T-cell (primary cell): Measurements from ENCODE around the gene SCAPER. TPM values are rescaled to one million over a fixed set of nuclear protein-coding genes. Genes with fewer than 3 reads are reported as not detected.
A peak's percentile ranks its signal among the peaks of the same experiment; 100 is the strongest.

ENCODE experiments used
- ATAC-seq, 4 experiments: fragments of 200-7000 bp in 3 of 4; fragments of 150-1000 bp in 1 of 4; cut with Tn5 transposase; replicated peaks in 1 of 4; 1 replicate in 3 of 4; 2 replicates in 1 of 4; pipeline ENCODE4 v1.10.0; 2021; ENCODE audit warnings: moderate library complexity in 3 of 4, mild to moderate bottlenecking in 2 of 4, moderate number of reproducible peaks in 1 of 4
- CTCF ChIA-PET, 2 donors: fragments of 300-600 bp; sonication (Branson Sonifier 250); formaldehyde crosslinking; loops; one replicate each; lab custom pipeline; 2022; ENCODE audit warnings: antibody characterized with exemption in 2 of 2; lab: Charles Lee
- POLR2A ChIA-PET, 2 donors: fragments of 300-600 bp; sonication (Branson Sonifier 250); formaldehyde crosslinking; loops; one replicate each; lab custom pipeline; 2022; ENCODE audit warnings: antibody characterized with exemption in 2 of 2; lab: Charles Lee
- DNase-seq, 35 experiments: peaks; one replicate each; pipeline versions ENCODE4 v3.0.0 to v3.0.0-alpha.2; 2013 to 2023
- H3K27ac ChIP-seq: one replicate; pipeline ENCODE4 v1.5.1; 2013; ENCODE audit warnings: low read length
- H3K27me3 ChIP-seq, 2 experiments: replicated peaks in 1 of 2; 1 replicate in 1 of 2; 2 replicates in 1 of 2; pipeline versions ENCODE4 v1.6.1 to v1.7.0; 2013; ENCODE audit warnings: low read length in 1 of 2, mixed read lengths in 1 of 2; ENCODE audit not compliant: control insufficient read depth in 2 of 2, insufficient read depth in 2 of 2; ENCODE audit errors: extremely low read depth in 1 of 2
- H3K36me3 ChIP-seq, 2 donors: 1 replicate in 1 of 2; 2 replicates in 1 of 2; pipeline versions ENCODE4 v1.6.1 to v1.7.0; 2013; ENCODE audit warnings: low read length in 1 of 2; ENCODE audit not compliant: control insufficient read depth in 2 of 2, insufficient read depth in 1 of 2; ENCODE audit errors: extremely low read depth in 1 of 2
- H3K4me1 ChIP-seq, 2 experiments: 1 replicate in 1 of 2; 2 replicates in 1 of 2; pipeline versions ENCODE4 v1.6.1 to v1.7.0; 2013; ENCODE audit warnings: low read length in 2 of 2, mixed read lengths in 1 of 2; ENCODE audit not compliant: insufficient read depth in 2 of 2, control insufficient read depth in 1 of 2; ENCODE audit errors: extremely low read depth in 1 of 2
- H3K4me3 ChIP-seq, 2 donors: 1 replicate in 1 of 2; 2 replicates in 1 of 2; pipeline versions ENCODE4 v1.5.1 to v1.7.0; 2013; ENCODE audit warnings: mild to moderate bottlenecking in 2 of 2, low read length in 1 of 2, moderate library complexity in 1 of 2; ENCODE audit not compliant: control insufficient read depth in 1 of 2; ENCODE audit errors: extremely low read depth in 1 of 2
- H3K9me3 ChIP-seq: 2 replicates; pipeline ENCODE4 v1.7.0; 2013
- H3K27ac Mint-ChIP-seq, 2 donors: one replicate each; pipeline ENCODE4 v1.8.0; 2020 to 2021; ENCODE audit warnings: mild to moderate bottlenecking in 2 of 2, mixed read lengths in 2 of 2
- H3K27me3 Mint-ChIP-seq, 2 donors: one replicate each; pipeline ENCODE4 v1.8.0; 2021 to 2022; ENCODE audit warnings: mixed read lengths in 2 of 2
- H3K36me3 Mint-ChIP-seq: one replicate; pipeline ENCODE4 v1.8.0; 2021; ENCODE audit warnings: mixed read lengths
- H3K4me1 Mint-ChIP-seq, 3 donors: one replicate each; pipeline ENCODE4 v1.8.0; 2020 to 2022; ENCODE audit warnings: mixed read lengths in 3 of 3, mild to moderate bottlenecking in 1 of 3
- H3K4me3 Mint-ChIP-seq, 3 donors: one replicate each; pipeline ENCODE4 v1.8.0; 2020 to 2022; ENCODE audit warnings: mild to moderate bottlenecking in 3 of 3, mixed read lengths in 3 of 3, moderate library complexity in 3 of 3
- H3K9me3 Mint-ChIP-seq, 3 donors: one replicate each; pipeline ENCODE4 v1.8.0; 2020 to 2022; ENCODE audit warnings: mixed read lengths in 3 of 3
- whole genome bisulfite sequencing: methylation state at CpG from one replicate; pipeline ENCODE4 v1.1.5; 2013; ENCODE audit warnings: missing lambda C conversion rate; ENCODE audit not compliant: insufficient coverage; 5-methylcytosine and 5-hydroxymethylcytosine counted together
- total RNA-seq, 35 experiments: library from RNA in 6 of 35; stranded (reverse) in 6 of 35; fragments of 120-200 nt in 1 of 35; gene quantifications; one replicate each; pipeline versions ENCODE4 v1.2.1 to v1.2.4 and lab custom pipeline; 2013 to 2026

Gene SCAPER
- total RNA-seq (10 to 100 TPM; 32.5 to 59.4 (median 44.1) TPM), total RNA-seq (lab: John Stamatoyannopoulos, UW) (17.1 to 58.0 (median 38.7) reads per million in 29 experiments)
- total RNA-seq (2013), result 28.9 TPM

DNA sequence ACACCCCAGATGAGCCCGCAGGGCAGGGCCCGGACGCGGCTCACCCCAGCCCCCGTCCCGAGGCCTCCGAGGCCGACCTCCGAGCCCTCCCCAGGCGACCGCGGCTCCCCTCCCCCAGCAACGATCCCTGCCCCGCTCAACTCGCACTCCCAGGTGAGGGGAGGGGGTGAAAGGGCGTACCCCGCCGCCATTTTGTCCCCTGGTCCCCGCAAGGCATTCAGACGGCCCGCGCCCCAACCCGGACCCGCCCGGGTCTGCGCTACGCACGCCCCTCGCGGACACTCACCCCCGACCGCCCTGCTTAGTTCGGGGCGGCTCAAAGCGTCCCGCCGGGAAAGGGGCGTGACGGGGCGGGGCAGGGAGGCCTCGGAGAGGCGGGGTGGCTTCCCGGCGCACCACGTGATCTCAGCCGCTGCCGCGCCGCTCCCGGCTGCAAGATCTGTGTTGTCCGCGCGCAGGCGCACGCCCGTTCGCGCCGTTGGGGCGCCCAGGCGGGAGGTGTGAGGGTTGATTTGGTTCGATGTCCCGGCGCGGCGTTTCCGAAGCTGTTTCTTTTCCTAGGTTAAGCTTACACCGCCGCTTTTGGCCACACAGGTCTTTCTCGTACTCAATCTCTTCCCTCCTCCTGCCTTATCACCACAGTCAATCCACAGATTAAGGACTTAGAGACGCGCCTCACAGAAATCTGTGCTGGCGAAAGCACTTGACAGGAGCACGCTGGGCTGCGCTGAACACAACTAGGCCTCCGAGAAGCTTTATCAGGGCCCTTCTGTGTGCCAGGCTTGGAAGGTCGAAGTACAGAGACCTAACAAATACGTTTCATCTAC lies at the start of gene SCAPER:
Gene SCAPER (minus strand): TSS at position 328 of the 827 bp plus-strand sequence. CDS start 21,523 bp downstream, outside the sequence.
- Mint-ChIP-seq H3K27ac (peak within 1 kb of the TSS; percentile 88 to 96), H3K4me1 (peaks cover 33 to 41% (median 37%) of the 10 kb centered on the region in 3 donors), H3K27me3 (no peaks in the 10 kb centered on the region), H3K9me3 (no peaks in the 10 kb centered on the region), H3K36me3 (peaks cover 4% of the 10 kb centered on the region), H3K4me3 (peak within 1 kb of the TSS; percentile 90 to 93 (median 91))
- Histone ChIP-seq H3K4me3 (peak within 1 kb of the TSS; percentile 93 to 94), H3K4me1 (peaks cover 15 to 18% of the 10 kb centered on the region in 2 experiments), H3K27me3 (no peaks in the 10 kb centered on the region), H3K36me3 (no peaks in the 10 kb centered on the region), H3K27ac (peak within 1 kb of the TSS; percentile 77), H3K9me3 (no peaks in the 10 kb centered on the region)
- ATAC-seq (peak; percentile 92 to 94 (median 92)), DNase-seq (peak; percentile 81 to 93 (median 87))
- ChIA-PET CTCF (interaction anchor here in 1 of 2 donors (1.4 kb wide), 1 partner anchor 30 kb away, joined by 3 read pairs; no protein-coding TSS in a partner anchor), POLR2A (no interaction called here)
- WGBS, result 1% methylated on average over 52 of the region's 78 CpGs

- Mint-ChIP-seq H3K4me1 (peaks cover 0 to 12% (median 12%) of the 10 kb centered on the region in 3 donors), H3K4me3 (no peak overlapping the region), H3K9me3 (no peaks in the 10 kb centered on the region), H3K27ac (no peak overlapping the region), H3K27me3 (no peaks in the 10 kb centered on the region), H3K36me3 (peaks cover 7% of the 10 kb centered on the region)
- DNase-seq (no peak), ATAC-seq (no peak)
- H3K27me3 ChIP-seq, result peaks cover 0 to 3% of the 10 kb centered on the region in 2 experiments
- H3K4me3 ChIP-seq, result no peak overlapping the region
- H3K27ac ChIP-seq, result no peak overlapping the region
- peaks cover 0 to 7% of the 10 kb centered on the region in 2 donors for H3K36me3 ChIP-seq
- ChIA-PET POLR2A (no interaction called here), CTCF (interaction anchor here in 1 of 2 donors (0.6 to 0.7 kb wide), 4 partner anchors 41 to 1855 kb away, joined by 3 read pairs; no protein-coding TSS in a partner anchor)
- H3K4me1 ChIP-seq, result no peaks in the 10 kb centered on the region
- WGBS, result 100% methylated on average over 1 of the region's 2 CpGs
- H3K9me3 ChIP-seq, result no peaks in the 10 kb centered on the region
Observed at GRCh38 chr15:76954744-76955143, 49.6 kb upstream of the SCAPER start.

- Mint-ChIP-seq H3K27ac (no peak overlapping the region), H3K4me1 (peaks cover 0 to 12% (median 12%) of the 10 kb centered on the region in 3 donors), H3K27me3 (no peaks in the 10 kb centered on the region), H3K9me3 (no peaks in the 10 kb centered on the region), H3K36me3 (peaks cover 8% of the 10 kb centered on the region), H3K4me3 (no peak overlapping the region)
- H3K27ac ChIP-seq, result no peak overlapping the region
- no peak for ATAC-seq
- no CpG with 5 or more reads among the region's 3 CpGs for WGBS
- H3K4me1 ChIP-seq, result no peaks in the 10 kb centered on the region
- no peak overlapping the region for H3K4me3 ChIP-seq
- ChIA-PET POLR2A (interaction anchor here (0.6 to 0.7 kb wide), 2 partner anchors 555 to 701 kb away, joined by 4 to 5 read pairs; no protein-coding TSS in a partner anchor), CTCF (no interaction called here)
- H3K36me3 ChIP-seq, result peaks cover 0 to 8% of the 10 kb centered on the region in 2 donors
- no peaks in the 10 kb centered on the region for H3K9me3 ChIP-seq
- DNase-seq, result no peak
- H3K27me3 ChIP-seq, result no peaks in the 10 kb centered on the region
Observed at GRCh38 chr15:76953913-76954312, 48.8 kb upstream of the SCAPER start.

- CTCF ChIA-PET, result interaction anchor here in 1 of 2 donors (1.4 kb wide), 1 partner anchor 10 kb away, joined by 4 read pairs; no protein-coding TSS in a partner anchor
- peaks cover 6 to 20% (median 12%) of the 10 kb centered on the region in 3 donors for H3K4me1 Mint-ChIP-seq
- Histone ChIP-seq H3K27me3 (no peaks in the 10 kb centered on the region), H3K4me1 (no peaks in the 10 kb centered on the region), H3K27ac (no peak overlapping the region), H3K36me3 (peaks cover 0 to 24% of the 10 kb centered on the region in 2 donors), H3K9me3 (no peaks in the 10 kb centered on the region), H3K4me3 (no peak overlapping the region)
- no peaks in the 10 kb centered on the region for H3K27me3 Mint-ChIP-seq
- ATAC-seq (peak in 1 of 4 experiments; percentile 57), DNase-seq (no peak)
- no peak overlapping the region for H3K4me3 Mint-ChIP-seq
- peak overlapping the region; percentile 65 to 75 for H3K27ac Mint-ChIP-seq
- POLR2A ChIA-PET, result no interaction called here
- no peaks in the 10 kb centered on the region for H3K9me3 Mint-ChIP-seq
- H3K36me3 Mint-ChIP-seq, result peaks cover 26% of the 10 kb centered on the region
- no CpG with 5 or more reads among the region's 1 CpG for WGBS
Observed at GRCh38 chr15:76951220-76951619, 46.1 kb upstream of the SCAPER start.

DNA sequence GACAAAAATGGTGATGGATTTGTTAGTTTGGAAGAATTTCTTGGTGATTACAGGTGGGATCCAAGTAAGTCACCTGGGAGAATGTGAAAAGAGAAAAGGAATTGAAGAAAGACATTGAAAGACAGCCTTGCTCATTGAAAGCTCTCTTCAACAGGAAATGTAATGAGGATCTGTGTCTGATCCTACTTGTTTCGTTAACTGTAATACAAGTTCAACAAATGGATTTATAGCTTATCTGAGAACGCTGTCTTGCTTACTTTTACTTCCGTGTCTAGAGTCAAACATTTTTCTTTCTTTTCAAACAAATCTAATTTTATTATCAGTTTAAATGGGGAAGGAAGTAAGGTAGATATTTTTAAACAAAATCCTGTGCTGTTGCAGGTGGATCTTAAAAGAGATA lies 42.3 kb upstream of the SCAPER start:
- ChIA-PET POLR2A (interaction anchor here in 1 of 2 donors (0.6 kb wide), 1 partner anchor 52 kb away, joined by 3 read pairs; no protein-coding TSS in a partner anchor), CTCF (interaction anchor here in 1 of 2 donors (0.7 kb wide), 1 partner anchor 1007 kb away, joined by 3 read pairs; no protein-coding TSS in a partner anchor)
- H3K36me3 Mint-ChIP-seq, result peaks cover 50% of the 10 kb centered on the region
- no peaks in the 10 kb centered on the region for H3K27me3 Mint-ChIP-seq
- no peaks in the 10 kb centered on the region for H3K9me3 ChIP-seq
- H3K27ac ChIP-seq, result no peak overlapping the region
- H3K4me1 ChIP-seq, result no peaks in the 10 kb centered on the region
- no peak overlapping the region for H3K4me3 Mint-ChIP-seq
- no peaks in the 10 kb centered on the region for H3K9me3 Mint-ChIP-seq
- H3K36me3 ChIP-seq, result peaks cover 0 to 42% of the 10 kb centered on the region in 2 donors
- no peaks in the 10 kb centered on the region for H3K27me3 ChIP-seq
- WGBS, result no CpG with 5 or more reads among the region's 3 CpGs
- ATAC-seq, result no peak
- H3K4me1 Mint-ChIP-seq, result peaks cover 6 to 24% (median 17%) of the 10 kb centered on the region in 3 donors
- DNase-seq, result no peak
- H3K27ac Mint-ChIP-seq, result peak overlapping the region in 1 of 2 donors; percentile 24
- no peak overlapping the region for H3K4me3 ChIP-seq

- no peaks in the 10 kb centered on the region for H3K4me1 ChIP-seq
- no peak overlapping the region for H3K4me3 Mint-ChIP-seq
- no CpG with 5 or more reads among the region's 2 CpGs for WGBS
- no peak overlapping the region for H3K27ac ChIP-seq
- ChIA-PET POLR2A (no interaction called here), CTCF (interaction anchor here in 1 of 2 donors (0.7 kb wide), 1 partner anchor 11 kb away, joined by 3 read pairs; no protein-coding TSS in a partner anchor)
- peak overlapping the region in 1 of 2 donors; percentile 12 for H3K27ac Mint-ChIP-seq
- peaks cover 46% of the 10 kb centered on the region for H3K36me3 Mint-ChIP-seq
- H3K9me3 Mint-ChIP-seq, result no peaks in the 10 kb centered on the region
- H3K9me3 ChIP-seq, result no peaks in the 10 kb centered on the region
- no peaks in the 10 kb centered on the region for H3K27me3 ChIP-seq
- ATAC-seq (no peak), DNase-seq (no peak)
- H3K4me3 ChIP-seq, result no peak overlapping the region
- peaks cover 5 to 12% (median 6%) of the 10 kb centered on the region in 3 donors for H3K4me1 Mint-ChIP-seq
- H3K27me3 Mint-ChIP-seq, result no peaks in the 10 kb centered on the region
- peaks cover 0 to 36% of the 10 kb centered on the region in 2 donors for H3K36me3 ChIP-seq
Observed at GRCh38 chr15:76945494-76946093, 40.5 kb upstream of the SCAPER start.
